Stimulated activated CD8-positive, alpha-beta memory T cell treated with anti-CD3 and anti-CD28 coated beads, Interleukin-2, amount 100 ng/mL, for 48 hours (primary cell): Measurements from ENCODE around the gene SYCP3.
"Not testable (repeated sequence)": the region's sequence is repeated elsewhere in the genome, so short reads cannot be mapped to it uniquely, and the experiment has no call there.

ENCODE experiments used
- DNase-seq, 2 donors: peaks; one replicate each; pipeline ENCODE4 v3.0.0-alpha.2; 2020; ENCODE audit warnings: low read depth in 2 of 2

Gene SYCP3

GRCh38 chr12:101713059-101713682 is 26.1 kb downstream of the SYCP3 start:
- DNase-seq: no peak

- DNase-seq: no peak
These were observed 29.0 kb downstream of the SYCP3 start for GRCh38 chr12:101710288-101710687.

GRCh38 chr12:101707131-101707782 is 32.0 kb downstream of the SYCP3 start:
- no peak for DNase-seq

- no peak for DNase-seq
These were observed 32.9 kb downstream of the SYCP3 start for GRCh38 chr12:101706403-101706802.

- DNase-seq: no peak
These were observed 35.8 kb downstream of the SYCP3 start for GRCh38 chr12:101703487-101703886.

- no peak for DNase-seq
These were observed 38.9 kb downstream of the SYCP3 start for GRCh38 chr12:101700299-101700820.

- no peak for DNase-seq
These were observed 40.4 kb downstream of the SYCP3 start for GRCh38 chr12:101698800-101699347.

GRCh38 chr12:101697930-101698799 is 41.1 kb downstream of the SYCP3 start:
- DNase-seq: no peak

GRCh38 chr12:101697197-101697929 is 41.9 kb downstream of the SYCP3 start, which contains the start of gene CHPT1:
CHPT1 (plus strand) TSS chr12:101697640; CDS start chr12:101697862, 222 bp downstream.
- DNase-seq: peak; percentile 40 to 57

GRCh38 chr12:101696251-101697196 is 42.7 kb downstream of the SYCP3 start:
- DNase-seq: no peak

GRCh38 chr12:101695706-101696105 is 43.6 kb downstream of the SYCP3 start:
- DNase-seq: no peak

- DNase-seq: no peak
These were observed 44.3 kb downstream of the SYCP3 start for GRCh38 chr12:101694986-101695385.

- no peak for DNase-seq
These were observed 44.9 kb downstream of the SYCP3 start for GRCh38 chr12:101694297-101694848.

- DNase-seq: no peak
These were observed 47.7 kb downstream of the SYCP3 start for GRCh38 chr12:101691503-101692096.

- no peak for DNase-seq
These were observed 48.6 kb downstream of the SYCP3 start for GRCh38 chr12:101690544-101691098.

- DNase-seq: no peak
These were observed 53.1 kb downstream of the SYCP3 start for GRCh38 chr12:101686176-101686575.

- DNase-seq: no peak
These were observed 54.2 kb downstream of the SYCP3 start for GRCh38 chr12:101685092-101685491.

GRCh38 chr12:101681627-101682026 is 57.6 kb downstream of the SYCP3 start:
- DNase-seq: not testable (repeated sequence)

GRCh38 chr12:101680647-101681046 is 58.6 kb downstream of the SYCP3 start:
- no peak for DNase-seq
